CD4-positive, alpha-beta T cell treated with Interleukin-4 for 4 hours (primary cell): ENCODE measurements around the gene PRKG1.

Experiments used
- DNase-seq: peaks from one replicate; pipeline ENCODE4 v3.0.0-alpha.2; 2020

Gene PRKG1

DNA sequence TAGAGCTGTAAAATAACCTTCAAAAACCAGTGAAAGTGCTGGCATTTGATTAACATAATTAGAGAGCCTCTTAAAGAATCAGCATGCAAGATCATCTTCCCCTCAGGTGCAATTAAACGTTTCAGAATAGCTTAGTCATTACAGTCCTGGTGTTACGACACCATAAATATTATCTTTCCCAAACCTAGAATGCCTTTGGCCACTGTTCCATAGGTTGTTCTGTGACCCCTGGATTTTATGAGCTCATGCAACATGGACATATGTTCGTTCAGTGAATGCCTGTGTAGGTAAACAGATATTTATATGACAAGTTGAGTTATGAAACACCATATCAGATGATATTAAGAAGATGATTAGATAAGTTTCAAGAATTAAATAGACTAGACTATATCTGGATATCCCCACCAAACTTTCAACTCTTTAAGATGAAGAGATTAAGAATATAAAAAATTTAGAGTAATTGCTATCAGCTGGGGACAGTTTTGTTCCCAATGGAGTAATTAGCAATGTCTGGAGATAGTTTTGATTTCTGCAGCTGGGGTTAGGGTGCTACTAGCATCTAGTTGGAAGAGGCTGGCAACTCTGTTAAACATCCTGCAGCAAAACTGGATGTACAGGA, 976.3 kb downstream of the PRKG1 start:
- DNase-seq, result no peak

DNA sequence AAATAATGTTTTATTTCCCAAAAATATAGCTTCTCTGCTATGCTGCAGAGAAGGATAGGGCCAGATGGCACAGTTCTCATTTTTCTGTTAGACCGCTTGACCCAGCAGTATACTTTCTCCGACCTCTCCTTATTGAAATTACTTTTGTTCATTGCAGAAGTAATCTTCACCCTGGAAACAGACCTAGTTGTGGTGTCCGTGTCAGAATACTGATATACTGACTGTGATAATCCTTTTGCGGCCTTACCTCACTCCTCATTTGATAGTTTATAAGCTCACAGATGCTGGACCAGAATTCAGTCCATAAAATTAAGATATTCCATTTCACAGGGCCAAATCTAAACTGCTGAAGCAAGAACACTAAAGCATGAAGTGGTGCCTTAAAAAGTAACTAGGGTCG, 979.2 kb downstream of the PRKG1 start:
- DNase-seq, result no peak

DNA sequence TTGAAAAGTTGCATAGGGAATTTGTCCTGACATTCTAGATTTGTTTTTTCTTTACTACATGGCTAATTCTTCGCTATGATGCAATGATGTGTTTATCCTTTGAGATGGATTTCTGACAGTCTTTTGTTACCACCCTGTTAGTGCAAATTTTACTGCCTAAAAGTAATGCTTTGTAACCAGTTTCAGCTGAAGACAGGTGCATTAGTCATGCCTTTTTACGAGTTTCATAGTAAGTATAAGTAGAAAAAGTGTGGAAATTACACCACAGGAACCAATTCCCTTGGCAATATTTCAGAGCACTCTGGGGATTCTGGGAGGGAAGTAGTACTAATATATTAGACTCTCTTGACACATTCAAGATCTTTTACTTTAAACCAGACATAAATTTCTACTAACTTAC, 982.0 kb downstream of the PRKG1 start:
- no peak for DNase-seq

DNA sequence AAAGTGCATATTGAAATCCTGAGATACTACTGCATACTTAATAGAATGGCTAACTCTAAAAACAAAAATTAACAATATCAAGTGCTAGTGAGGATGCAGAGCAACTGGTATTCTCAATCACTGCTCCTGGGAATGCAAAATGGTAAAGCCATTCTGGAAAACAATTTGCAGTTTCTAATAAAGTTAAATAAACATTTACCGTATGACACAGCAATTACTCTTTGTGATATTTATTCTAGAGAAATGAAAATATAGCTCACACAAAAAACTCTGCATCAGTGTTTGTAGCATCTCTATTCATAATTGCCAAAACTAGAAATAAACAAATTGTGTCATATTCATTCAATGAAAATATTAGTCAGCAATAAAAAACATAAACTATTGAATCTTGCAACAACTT, 984.8 kb downstream of the PRKG1 start:
- no peak for DNase-seq

DNA sequence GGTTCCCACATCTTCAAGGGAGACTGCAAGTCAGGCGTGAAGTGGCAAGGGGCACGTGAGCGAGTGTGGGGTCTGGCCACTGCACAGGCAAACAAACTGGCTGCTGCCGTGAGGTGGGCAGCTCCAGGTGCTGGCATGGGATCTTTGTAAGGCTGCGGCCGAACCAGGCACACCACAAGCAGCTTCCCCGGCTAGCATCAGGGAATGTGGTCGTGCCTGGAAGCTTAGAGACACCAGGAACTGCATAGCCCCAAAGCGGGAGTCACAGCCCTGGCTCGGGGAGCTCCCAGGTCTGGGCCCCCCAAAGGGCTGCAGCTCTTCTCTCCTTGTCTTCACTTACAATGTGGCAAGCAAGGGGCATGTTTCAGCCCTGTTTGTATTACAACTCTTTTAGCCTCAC, 988.9 kb downstream of the PRKG1 start:
- DNase-seq, result no peak

DNA sequence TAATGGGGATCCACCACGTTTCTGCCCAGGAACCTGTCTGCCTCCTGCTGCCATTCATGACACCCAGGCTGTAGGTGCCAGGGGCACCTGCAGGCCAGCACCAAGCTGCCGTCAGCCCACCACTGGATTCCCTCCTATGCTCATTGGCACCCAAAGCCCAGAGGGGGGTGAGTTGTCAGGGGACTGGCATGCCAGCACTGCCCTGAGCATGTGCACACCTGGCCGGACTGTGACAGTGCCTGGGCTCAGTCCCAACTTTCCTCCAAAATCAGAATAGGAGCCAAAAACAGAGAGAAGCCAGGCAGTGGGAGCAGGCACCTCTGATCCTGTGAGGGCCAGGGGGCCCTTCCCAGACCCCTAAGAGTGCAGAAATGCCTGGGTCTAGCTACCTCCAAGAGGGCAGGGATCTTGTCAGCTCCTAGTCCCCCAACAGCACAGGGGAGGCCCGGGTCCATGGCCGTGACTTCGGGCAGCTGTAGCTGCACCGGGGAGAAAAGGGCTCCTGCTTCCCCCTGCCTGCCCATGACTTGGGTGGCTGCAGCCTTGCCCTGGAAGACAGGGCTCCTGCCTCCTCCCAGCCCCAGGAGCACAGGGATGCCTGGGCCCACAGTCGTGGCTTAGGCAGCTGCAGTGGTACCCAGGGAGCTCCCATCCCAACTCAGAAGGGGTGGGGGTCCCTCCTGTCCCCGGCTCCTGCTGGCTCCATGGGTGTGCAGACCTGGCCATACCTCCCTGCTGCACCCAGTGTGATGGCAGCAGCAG, 990.0 kb downstream of the PRKG1 start:
- DNase-seq, result no peak

DNA sequence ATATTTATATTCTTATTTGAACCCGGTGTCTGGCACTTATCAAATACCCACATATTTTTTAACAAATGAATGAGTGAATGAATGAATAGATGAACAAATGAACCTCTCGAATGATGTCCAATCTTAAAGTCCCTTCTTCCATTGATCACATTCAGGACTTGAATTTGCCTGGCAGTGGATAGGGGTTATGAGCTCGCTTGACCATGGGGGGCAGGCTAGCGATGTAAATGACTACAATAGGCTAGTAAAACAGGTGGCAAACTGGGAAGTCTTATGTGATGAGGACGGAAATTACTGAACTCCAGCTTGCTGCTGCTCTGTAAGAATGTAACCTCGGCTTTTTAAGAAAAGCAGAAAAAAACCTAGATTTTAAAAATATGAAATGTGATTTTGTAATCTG, 992.1 kb downstream of the PRKG1 start:
- no peak for DNase-seq

DNA sequence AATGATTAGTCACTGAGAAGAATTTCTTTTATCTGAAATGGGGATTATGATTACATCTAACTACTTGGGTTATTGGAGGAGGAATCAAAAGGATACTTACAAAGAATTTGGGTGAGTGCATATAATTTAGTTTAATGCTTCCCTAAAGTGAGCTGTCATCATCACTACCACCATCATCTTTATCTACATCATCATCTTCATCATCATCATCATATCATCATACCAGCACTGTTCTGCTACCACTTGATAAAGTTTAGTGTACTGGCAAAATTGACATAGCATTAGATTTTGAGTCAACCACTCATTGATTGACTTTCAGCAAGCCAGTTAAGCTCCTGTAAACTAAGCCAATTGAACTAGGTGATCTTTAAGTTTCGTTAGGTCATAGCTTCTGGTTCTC, 994.2 kb downstream of the PRKG1 start:
- DNase-seq, result no peak

DNA sequence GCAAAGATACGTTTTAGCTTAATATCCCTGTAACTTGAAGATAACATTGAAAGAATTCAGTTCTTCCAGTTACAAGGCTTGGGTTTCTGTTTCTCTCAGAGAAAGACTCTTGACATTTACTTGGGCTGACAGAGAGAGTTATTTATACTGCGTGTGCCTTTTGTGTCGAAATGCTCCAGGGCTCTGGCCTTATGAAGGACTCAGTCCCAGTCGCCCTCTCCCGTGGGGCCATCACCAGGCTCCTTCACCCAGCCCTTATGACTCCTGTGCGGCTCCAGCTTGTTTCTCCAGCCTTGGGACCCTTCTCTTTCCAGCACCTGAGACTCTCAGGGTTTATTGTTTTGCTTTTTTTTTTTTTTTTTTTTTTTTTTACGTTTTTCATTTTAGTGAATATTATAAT, 997.5 kb downstream of the PRKG1 start:
- no peak for DNase-seq

DNA sequence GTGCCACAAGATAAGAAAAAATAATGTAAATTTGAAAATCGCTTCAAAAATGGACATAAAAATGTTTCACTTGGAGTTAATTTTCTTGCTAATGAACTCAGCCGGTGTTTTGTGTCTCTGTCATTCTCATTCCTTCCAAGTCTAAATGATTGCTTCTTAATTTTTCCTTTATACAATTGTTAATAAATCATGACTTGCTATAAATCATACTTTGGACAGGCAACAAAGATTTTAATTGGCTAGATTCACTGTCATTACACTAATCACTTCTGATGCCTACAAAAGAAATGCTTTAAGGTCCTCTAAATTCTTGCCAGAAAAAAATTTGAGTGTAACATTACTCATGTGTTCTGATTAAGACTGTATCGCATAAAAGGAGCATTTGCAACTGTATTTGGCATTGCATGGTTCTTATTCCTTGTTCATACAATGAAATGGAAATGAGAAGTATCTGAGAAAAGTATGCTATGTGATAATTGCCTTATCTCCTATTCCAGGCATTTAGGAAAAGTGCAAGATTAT, 1000.3 kb downstream of the PRKG1 start:
- no peak for DNase-seq

DNA sequence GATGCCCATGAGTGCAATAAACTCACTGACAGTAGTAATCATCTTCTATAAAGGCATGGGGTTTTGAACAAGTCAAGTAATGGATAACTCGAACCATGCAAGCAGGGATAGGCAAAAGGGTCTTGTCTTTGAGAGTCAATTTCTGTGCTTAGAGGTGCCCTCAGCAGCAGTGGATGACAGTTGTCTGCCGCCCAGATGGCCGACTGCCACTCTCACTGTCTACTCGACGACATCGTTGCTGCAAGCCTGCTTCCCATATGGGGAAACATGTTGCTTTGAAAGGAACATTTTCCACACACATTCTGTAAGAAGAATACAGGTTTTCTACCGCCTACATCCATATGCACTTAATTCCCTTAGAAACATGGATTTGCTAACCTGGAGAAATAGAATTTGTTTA, 1003.5 kb downstream of the PRKG1 start:
- no peak for DNase-seq

DNA sequence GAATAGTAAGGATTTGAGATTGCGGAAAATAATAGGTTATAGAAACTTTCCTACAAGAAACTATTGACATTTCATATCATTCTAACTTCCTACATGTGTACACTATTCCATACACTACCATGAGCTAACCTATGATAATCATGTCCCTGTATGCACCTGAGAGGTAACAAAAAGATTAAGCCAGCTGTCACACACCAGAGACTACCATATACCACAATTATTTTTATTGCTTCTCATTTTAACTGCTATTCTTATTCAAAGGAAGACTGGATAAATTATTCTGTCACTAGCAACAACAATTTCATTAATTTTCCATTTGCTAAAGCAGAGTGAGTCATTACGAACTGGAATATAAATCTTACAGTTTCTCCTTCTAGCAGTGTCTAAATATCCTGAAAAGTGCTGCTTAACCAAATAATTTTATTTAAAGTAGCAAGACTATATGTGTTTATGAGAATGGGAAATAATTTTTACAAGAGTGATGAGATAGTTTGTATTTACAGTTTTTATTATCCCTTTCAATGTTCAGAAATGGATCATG, 1004.2 kb downstream of the PRKG1 start:
- no peak for DNase-seq

DNA sequence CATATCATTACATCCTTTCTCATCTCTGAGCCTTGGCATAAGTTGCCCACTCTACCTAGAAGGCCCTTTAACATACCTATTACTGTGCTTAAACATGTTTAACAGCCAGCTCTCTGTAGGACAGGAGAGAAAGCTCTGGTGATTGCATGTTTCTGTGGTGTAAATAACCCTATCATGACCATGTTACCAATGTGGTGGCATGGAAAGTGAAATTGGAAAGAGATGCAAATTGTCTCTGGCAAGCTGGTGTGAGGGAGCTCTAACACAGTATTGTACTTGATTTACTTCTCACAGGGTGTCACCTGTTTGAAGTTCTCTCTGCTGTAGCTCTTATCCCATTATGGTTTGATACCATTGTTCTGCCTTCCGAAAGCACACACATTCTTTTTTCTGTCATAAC, 1008.0 kb downstream of the PRKG1 start:
- no peak for DNase-seq

DNA sequence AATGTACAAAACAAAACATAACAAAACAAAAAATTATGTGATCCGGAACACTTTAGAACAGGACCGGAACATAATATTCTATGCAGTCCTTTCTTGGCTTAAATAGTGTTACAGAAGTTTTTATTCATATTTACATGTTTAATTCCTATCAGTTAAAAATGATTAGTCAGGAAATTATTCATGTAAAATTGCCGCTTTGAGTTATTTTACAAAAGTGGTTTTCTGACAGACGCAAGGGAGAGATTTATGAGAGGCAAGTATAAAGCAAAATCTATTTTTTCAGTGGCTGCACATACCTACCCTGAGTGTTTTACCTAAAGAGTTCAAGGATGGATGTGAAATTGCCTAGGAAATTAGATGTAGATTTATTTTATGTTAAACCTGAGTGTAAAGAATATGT, 1009.1 kb downstream of the PRKG1 start:
- DNase-seq, result no peak

DNA sequence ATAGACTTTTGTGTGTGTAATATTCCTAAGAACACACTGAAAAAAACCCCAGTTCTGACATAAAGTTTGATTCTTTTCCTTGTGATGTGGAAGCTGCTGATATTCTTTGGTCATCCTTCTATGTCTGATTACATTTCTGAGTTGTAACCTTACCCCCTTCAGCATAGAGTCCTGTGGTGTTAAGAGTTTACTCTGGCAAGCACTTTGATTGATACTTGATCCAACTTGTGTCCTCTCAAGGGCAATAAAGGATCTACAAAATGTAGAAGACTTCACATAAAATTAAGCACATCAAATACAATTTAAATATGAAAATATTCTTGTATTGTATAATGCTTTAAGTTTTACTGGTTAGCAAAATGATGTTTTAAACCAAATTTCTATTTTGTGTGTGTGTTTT, 1018.1 kb downstream of the PRKG1 start:
- no peak for DNase-seq

DNA sequence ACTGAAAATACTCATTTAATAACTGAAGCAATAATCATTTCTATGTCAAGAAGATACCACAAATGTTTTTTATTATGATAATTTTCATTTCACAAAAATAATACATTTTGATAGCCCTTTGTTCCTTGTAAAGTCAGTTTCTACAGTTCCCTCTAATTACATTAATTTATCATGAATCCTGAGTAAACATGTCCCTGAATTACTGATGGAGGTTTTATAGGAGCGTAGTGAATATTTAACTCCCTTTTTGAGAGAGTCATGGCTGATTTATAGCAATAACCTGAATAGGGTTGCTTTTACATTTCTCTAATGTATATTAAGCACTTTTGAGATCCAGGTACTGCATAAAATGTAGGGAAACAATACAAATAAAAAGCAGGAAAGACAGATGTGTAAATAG, 1023.8 kb downstream of the PRKG1 start:
- no peak for DNase-seq

DNA sequence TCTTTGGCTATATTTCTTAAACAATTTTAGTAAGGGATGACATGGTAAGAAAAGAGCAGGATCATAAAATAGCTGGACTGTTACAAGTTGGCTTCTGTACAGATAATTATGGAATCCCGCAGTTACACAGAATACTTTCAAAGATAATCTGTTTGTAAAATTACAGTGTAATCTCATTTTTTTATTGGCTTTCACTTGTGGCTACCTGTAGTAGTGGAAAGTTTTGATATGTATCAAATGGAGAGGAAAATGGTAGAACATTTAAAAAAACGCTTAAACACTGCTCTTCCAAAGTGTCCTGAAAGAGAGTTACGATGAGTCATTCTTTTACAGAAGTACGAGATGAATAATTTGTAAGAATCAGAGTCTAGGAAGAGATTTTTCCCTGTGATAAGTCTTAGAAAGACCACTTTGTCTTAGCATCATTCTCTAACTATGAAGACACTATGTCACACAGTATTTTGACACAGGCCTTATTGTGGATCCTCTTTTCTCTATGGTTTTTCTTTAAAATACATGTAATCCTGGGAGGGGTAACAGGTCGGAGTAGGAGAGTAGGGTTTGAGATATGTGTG, 1024.8 kb downstream of the PRKG1 start:
- no peak for DNase-seq

DNA sequence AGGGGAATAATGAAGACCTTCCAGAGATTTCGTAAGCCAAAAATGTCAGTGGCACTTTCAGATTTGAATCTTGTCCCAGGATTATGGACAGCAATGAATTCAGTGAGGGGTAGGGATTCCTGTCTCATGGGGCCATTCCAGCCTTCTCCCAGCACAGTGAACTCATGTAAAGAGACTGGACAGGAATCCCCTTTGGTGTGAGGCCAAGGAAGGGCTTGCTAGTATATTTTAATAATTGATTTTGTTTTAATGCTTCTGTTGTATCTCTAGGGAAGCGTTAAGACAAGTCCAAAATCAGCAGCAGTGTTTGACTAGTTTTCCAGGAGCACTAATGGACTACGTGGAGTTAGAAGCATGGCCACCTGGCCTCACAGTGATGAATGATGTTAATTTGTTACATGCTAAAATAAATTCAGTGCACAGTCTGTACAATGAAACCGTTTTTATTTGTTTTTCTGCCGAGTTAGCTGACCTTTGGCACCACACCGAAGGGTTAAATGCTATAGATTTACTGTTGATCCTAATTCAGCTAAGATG, 1025.8 kb downstream of the PRKG1 start:
- no peak for DNase-seq

DNA sequence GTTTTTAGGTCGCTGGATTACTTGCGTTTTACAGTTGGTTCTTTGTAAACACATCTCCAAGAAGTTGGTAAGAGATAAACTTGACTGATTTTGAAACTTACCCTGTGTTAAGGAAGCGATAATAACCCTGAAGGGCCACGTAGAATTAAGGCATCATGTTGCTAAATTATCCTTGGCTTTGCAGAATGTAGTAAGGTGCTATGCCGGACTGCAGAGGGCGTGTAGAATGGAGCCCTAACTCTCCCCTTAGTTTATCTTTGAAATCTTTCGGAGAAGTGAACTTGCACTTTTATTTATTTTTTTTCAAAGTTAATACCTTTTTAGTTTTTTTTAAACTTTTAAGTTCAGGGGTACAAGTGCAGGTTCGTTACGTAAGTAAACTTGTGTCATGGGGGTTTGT, 1031.0 kb downstream of the PRKG1 start:
- no peak for DNase-seq

DNA sequence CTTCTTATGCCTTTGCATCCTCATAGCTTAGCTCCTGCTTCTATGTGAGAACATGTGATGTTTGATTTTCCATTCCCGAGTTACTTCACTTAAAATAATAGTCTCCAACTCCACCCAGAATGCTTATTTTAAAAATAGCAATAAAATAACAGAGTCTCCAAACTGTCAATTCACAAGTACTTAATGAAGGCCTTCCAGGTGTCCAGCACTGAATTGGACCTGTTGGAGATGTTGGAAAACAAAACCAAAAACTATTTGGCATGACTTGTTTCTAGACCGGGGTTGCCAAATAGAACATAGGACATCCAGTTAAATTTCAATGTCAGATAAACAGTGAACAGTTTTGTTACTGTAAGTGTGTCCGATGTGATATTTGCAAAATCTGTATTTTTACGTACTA, 1031.7 kb downstream of the PRKG1 start:
- no peak for DNase-seq

DNA sequence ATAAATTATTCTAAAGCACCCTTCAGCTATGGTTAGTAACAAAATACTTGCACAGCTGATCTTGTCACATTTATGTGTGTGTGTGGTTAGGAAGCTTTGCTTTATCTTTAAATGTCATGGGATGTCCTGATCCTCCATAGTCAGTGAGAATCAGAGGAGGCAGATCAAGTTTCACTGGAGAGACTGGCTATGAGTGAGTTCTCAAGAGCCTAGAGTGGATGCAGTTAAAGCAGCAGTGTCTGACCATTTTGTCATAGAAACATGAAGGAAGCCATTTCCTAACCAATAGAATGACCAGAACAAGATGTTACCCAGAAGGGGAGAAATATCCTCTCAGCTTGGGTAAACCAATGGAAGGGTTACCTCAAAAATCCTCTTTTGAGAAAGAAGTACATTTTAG, 1032.6 kb downstream of the PRKG1 start:
- no peak for DNase-seq

DNA sequence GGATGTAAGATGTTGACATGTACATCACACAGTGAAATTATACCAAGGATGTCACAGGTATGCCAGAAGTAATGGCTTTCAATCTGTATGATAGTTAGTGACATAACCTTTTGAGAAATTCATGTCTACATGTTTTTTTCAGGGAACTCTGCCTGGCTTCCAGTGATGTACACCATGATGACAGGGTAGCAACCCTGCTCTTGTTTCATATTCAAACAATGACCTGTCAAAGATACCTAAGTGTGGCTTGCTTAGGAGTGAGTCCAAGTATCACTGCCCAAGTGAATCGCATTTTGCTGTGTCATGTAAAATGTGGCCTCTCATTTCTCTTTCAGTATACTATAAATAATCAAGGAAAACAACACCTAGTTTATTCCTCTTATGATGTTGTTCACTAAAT, 1033.9 kb downstream of the PRKG1 start:
- no peak for DNase-seq

DNA sequence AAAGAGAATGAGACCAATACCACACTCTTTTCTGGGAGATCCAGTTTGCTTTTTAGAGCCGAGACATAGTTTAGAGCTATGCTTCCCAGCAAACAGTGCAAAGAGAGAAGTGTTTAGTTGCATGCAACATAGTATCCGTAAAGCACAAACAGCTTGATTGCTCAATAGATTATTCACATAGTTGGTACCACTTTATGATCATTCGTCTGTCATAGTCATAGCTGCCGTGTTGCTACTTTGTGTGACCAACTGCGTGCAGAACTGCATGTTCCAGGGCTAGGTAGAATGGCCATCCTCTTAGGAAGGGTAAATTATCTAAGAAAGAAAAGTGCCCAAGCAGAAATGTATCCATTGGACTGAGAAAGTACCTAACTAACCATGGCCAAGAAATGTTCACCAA, 1036.3 kb downstream of the PRKG1 start:
- no peak for DNase-seq
